ENCODE measurements around the gene SOX3. TPM values are rescaled to one million over a fixed set of nuclear protein-coding genes. Genes with fewer than 3 reads are reported as not detected.

SOX3 gene
- not detected for total RNA-seq

DNA sequence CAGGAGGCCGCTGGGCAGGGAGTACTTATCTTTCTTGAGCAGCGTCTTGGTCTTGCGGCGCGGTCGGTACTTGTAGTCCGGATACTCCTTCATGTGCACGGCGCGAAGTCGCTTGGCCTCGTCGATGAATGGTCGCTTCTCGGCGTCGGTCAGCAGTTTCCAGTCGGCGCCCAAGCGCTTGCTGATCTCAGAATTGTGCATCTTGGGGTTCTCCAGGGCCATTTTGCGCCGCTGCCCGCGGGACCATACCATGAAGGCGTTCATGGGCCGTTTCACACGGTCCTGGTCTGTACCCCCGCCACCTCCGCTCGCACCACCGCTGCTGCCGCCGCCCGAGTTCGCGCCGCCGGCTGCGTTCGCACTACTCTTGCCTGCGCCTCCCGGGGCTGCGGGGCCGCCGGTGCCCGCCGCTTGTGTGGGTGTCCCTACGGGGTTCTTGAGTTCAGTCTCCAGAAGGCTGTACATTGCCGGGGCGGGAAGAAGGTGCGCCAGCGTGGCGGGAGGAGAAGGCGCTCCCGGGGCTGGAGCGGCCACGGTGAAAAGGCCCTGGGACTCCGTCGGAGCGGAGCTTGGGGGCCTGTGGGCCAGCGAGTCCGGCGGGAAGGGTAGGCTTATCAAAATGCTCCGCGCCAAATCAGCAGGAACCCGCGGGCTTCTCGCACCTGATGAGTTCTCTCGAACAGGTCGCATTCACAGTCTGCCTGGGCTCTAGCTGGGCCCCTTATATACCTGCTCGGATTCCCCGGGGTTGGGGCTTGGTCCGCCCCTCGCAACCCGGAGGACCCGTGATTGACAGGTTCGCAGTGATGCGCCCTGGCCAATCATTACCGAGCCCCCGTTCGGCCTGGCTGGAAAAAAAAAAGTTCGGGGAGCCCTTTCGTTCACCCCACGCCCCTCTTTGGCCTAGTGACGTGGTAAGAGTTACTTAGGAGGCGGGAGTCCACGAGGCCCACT is at the start of gene SOX3:
SOX3 (minus strand) TSS at position 699 of the 954 bp plus-strand sequence; CDS start at position 690, 9 bp downstream.

Other genes starting within 250 kb of the SOX3 start
- 33.0 TPM for gene LINC00632, start 204.7 kb upstream of the SOX3 start, total RNA-seq

All from metanephros (tissue), 1 donor.